AG04449 (cell line): Measurements from ENCODE around the gene PRXL2B.

Experiments
- CTCF ChIA-PET: fragments of 350-600 bp; formaldehyde crosslinking; extraction: SDS; loops from one replicate; lab custom pipeline; 2021; ENCODE audit warnings: antibody characterized with exemption; lab: Yijun Ruan, JAX
- POLR2A ChIA-PET: fragments of 400-600, 350-600 bp; formaldehyde crosslinking; extraction: SDS; loops from one replicate; lab custom pipeline; 2020; ENCODE audit warnings: antibody characterized with exemption, inconsistent platforms; lab: Yijun Ruan, JAX
- DNase-seq: peaks from one replicate; pipeline ENCODE4 v3.0.0-alpha.2; 2010; ENCODE audit warnings: low read depth, low spot score
- H3K4me3 ChIP-seq: 2 replicates; pipeline ENCODE4 v1.5.1; 2011; ENCODE audit warnings: low read depth, mild to moderate bottlenecking, control low read depth, low read length
- TF ChIP-seq, protein P1 (sequence below): IDR thresholded peaks from one replicate; pipeline ENCODE4 v1.5.1; 2011; ENCODE audit warnings: mild to moderate bottlenecking, moderate library complexity, low read length, control low read depth, inconsistent platforms; ENCODE audit not compliant: insufficient read depth; ENCODE audit errors: missing control alignments

PRXL2B gene

DNA sequence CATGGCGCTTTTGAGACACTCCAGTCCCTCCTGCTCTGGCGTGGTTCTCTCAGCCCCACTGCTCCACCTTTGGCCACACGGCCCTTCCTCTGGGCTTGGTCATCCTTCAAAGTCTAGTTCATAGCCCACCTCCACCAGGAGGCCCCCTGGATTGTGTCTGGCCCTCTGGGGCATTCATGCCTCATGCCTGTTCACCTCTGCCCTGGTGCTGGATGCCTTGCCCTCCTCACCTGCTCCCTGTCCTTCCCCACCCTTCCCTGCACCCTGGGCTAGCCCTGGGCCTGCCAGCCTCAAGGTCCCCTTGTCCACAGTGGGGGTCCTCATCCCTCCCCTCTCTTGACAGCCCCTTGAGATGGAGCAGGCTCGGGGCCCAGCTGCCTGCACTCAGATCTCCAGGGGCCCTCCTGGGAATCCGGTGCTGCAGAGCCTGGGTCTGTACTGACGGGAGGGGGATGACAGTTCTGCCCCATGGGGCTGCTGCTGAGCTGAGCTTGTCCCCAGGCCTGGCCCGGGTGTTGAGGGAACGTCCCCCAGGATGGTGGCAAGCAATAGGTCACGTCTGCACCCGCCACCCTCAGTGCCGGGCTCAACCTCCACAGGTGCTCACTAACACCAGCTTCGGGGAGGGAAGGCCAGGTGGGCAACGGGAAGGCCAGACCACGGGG is 18.4 kb downstream of the PRXL2B start:
- no peak overlapping the region for H3K4me3 ChIP-seq
- TF ChIP-seq, protein P1, sequence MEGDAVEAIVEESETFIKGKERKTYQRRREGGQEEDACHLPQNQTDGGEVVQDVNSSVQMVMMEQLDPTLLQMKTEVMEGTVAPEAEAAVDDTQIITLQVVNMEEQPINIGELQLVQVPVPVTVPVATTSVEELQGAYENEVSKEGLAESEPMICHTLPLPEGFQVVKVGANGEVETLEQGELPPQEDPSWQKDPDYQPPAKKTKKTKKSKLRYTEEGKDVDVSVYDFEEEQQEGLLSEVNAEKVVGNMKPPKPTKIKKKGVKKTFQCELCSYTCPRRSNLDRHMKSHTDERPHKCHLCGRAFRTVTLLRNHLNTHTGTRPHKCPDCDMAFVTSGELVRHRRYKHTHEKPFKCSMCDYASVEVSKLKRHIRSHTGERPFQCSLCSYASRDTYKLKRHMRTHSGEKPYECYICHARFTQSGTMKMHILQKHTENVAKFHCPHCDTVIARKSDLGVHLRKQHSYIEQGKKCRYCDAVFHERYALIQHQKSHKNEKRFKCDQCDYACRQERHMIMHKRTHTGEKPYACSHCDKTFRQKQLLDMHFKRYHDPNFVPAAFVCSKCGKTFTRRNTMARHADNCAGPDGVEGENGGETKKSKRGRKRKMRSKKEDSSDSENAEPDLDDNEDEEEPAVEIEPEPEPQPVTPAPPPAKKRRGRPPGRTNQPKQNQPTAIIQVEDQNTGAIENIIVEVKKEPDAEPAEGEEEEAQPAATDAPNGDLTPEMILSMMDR, result no peak
- ChIA-PET CTCF (no interaction called here), POLR2A (no interaction called here)
- DNase-seq, result no peak

DNA sequence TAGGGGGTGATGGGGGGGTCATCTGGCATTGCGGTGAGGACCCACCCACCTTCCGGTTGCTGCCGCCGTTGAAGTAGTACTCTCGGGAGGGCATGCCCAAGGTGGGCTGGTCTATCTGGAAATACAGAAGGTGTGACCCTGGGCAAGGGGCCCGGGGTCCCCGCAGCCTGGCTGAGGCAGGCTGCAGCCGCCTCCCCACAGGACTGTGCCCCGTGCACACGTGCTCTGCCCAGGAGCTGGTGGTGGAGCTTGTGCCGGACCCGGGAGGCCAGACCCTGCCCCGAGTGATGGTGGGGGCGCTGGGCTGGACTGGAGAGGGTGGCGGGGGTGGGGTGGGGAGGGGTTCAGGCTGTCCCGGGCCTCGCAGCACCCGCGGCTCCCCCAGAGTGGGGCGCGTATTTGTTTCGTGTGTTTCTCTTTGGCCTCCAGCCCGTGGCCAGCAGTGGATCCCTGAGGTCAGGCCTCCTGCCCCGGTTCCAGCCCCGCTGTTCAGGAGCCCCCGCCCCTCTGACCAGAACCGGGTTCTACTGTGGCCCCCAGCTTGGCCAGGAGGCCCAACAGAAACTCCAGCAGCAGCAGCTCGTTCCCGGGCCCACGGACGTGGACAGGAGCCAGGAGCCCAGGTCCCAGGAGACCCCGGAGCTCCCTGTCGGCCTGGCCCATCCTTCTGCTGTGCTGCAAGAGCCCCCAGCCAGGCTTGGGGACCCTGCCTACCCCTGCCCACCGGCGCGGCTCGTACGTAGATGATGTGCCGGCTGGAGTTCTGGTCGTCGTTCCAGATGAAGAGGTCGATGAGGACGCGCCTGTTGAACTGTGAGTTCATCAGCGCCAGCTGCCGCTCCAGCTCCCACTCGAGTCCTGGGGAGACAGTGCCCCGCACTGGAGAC is 19.2 kb downstream of the PRXL2B start:
- no peak for DNase-seq
- ChIA-PET CTCF (no interaction called here), POLR2A (no interaction called here)
- TF ChIP-seq, protein P1, result no peak
- no peak overlapping the region for H3K4me3 ChIP-seq

DNA sequence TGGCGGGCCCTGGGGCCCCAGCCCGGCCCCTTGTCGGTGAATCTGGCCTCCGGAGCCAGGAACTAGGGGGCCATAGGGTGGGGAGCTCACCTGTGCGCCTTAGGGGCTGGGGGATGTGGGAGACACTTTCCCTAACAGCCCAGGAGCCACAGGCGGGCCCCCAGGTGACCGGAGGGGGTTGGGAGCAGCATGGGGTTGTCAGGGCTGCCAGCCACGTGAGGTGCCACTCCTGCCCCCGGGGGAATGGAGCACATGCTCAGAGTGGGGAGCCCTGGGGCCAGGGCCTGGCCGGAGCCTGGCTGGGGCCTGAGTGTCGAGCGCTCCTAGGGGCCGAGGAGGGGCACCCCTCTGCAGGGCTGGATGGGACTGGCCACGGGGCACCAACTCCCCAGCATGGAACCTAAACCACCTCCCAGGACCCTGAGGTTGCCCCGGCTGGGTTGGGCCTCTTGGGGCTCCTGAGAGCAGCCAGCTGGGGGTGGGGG is 19.9 kb downstream of the PRXL2B start:
- no peak overlapping the region for H3K4me3 ChIP-seq
- ChIA-PET POLR2A (no interaction called here), CTCF (no interaction called here)
- no peak for DNase-seq
- TF ChIP-seq, protein P1, result no peak

DNA sequence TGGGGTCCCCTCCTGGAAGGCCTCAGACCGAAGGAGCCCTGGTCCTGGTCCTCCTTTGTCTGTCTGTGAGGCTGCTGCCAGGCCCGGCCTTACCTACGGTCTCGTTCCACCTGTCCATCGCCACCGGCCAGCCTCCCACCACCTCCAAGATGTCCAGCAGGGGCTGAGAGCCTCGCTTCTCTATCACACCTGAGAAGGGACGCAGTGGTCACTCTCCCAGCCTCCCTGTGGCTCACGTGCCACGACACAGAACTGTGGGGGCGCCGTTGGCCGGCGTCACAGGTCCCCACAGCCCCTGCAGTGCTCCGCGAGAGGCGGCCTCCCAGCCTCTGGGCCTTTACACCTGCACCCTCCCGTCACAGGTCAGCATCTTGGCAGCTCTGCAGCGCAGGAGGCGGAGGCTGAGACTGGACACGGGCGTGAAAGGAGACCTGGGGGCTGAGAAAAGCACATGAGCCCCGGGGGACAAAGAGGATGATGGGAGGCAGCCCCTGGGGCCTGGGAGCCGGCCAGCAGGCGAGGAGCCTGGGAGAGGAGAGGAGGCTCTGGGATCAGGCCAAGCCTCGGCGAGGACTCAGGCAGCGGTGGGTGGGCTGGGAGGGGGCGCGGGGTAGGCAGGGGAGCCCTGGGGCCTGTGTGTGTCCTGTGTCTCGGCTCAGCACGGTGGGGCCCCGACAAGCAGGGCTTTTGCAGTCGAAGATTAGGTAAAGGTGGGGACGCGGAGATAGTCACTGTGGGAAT is 20.5 kb downstream of the PRXL2B start:
- DNase-seq, result no peak
- TF ChIP-seq, protein P1, result no peak
- H3K4me3 ChIP-seq, result no peak overlapping the region
- ChIA-PET POLR2A (no interaction called here), CTCF (no interaction called here)

DNA sequence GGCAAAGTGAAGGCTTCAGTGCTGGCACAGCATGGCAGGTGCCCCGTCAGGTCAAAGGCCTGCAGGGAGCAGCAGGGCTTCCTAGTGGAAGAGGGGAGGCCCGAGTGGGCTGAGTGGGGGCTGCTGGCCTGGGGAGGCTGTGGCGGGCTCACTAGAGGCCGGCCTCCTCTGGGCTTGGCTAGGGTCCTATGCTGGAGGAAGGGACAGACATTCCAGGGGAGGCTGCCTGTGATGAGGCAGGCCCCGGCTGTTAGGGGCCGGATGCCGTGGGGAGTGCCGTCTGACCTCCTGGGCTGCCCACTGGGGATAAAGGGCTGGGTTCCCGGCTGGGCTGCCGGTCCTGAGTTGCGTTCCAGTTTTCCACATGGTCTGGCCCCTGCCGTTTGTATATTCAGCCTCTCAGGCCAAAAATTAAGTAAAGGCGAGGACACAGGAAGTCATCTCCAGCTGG is 21.1 kb downstream of the PRXL2B start:
- TF ChIP-seq, protein P1, result no peak
- ChIA-PET CTCF (no interaction called here), POLR2A (no interaction called here)
- no peak for DNase-seq
- no peak overlapping the region for H3K4me3 ChIP-seq
